PFSK-1 (cell line): ENCODE results near the gene CCDC80.

Experiments
- FOXP2 ChIP-seq: optimal IDR thresholded peaks from 2 replicates; pipeline ENCODE3; 2011; ENCODE audit warnings: borderline replicate concordance, control low read depth, inconsistent platforms; ENCODE audit not compliant: insufficient read depth; ENCODE audit errors: extremely low read length, extremely low read depth
- POLR2AphosphoS5 ChIP-seq: IDR thresholded peaks from 2 replicates; pipeline ENCODE4 v1.6.1; 2012; ENCODE audit warnings: low read depth, mild to moderate bottlenecking, control low read depth, low read length, moderate library complexity
- SIN3A ChIP-seq: IDR thresholded peaks from 2 replicates; pipeline ENCODE4 v1.6.1; 2012; ENCODE audit warnings: mild to moderate bottlenecking, low read length, moderate library complexity, borderline replicate concordance; ENCODE audit not compliant: insufficient read depth
- TAF1 ChIP-seq: IDR thresholded peaks from 2 replicates; pipeline ENCODE4 v1.6.1; 2012; ENCODE audit warnings: low read length, control low read depth, borderline replicate concordance; ENCODE audit not compliant: insufficient read depth
- TF ChIP-seq, protein P1 (sequence below), 2 experiments: IDR thresholded peaks; 2 replicates each; pipeline versions ENCODE4 v1.6.1 to v1.8.0; 2011 to 2012; ENCODE audit warnings: low read depth in 2 of 2, low read length in 2 of 2, control low read depth in 1 of 2, inconsistent platforms in 1 of 2, mild to moderate bottlenecking in 1 of 2, moderate library complexity in 1 of 2; ENCODE audit not compliant: insufficient read depth in 1 of 2

The CCDC80 gene

DNA sequence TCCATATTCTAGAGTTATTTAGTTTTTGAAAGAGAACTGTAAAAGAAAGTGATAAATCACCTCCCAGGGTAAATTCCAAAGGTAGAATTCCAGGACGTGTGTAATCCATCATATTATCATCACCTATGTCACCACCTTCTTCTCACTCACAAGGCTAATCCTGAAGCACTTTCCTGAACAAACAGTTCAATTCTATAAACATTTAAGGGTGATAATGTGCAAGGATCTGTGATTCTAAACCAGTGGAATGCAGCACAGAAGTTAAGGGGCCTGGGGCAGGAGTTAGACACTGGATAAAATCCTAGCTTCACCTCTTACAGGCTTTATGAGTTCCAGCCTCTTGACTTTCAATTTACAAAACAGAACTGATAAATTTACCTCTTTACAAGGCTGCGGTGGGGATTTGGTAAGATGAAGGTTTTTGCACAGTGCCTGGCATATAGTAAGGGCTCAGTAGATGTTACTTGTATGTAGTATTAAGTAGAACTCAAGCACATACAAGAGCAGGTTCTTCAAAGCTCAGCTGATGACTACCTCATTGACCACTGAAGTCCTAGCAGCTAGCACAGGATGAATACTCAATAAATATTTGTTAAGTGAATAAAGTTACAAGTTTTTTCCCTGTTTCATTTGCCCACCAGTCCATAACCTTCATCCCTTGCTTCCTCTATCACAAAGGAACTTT, 47.3 kb upstream of the CCDC80 start:
- no peak for TF ChIP-seq SIN3A
- TF ChIP-seq POLR2AphosphoS5, result no peak
- TF ChIP-seq, protein P1, sequence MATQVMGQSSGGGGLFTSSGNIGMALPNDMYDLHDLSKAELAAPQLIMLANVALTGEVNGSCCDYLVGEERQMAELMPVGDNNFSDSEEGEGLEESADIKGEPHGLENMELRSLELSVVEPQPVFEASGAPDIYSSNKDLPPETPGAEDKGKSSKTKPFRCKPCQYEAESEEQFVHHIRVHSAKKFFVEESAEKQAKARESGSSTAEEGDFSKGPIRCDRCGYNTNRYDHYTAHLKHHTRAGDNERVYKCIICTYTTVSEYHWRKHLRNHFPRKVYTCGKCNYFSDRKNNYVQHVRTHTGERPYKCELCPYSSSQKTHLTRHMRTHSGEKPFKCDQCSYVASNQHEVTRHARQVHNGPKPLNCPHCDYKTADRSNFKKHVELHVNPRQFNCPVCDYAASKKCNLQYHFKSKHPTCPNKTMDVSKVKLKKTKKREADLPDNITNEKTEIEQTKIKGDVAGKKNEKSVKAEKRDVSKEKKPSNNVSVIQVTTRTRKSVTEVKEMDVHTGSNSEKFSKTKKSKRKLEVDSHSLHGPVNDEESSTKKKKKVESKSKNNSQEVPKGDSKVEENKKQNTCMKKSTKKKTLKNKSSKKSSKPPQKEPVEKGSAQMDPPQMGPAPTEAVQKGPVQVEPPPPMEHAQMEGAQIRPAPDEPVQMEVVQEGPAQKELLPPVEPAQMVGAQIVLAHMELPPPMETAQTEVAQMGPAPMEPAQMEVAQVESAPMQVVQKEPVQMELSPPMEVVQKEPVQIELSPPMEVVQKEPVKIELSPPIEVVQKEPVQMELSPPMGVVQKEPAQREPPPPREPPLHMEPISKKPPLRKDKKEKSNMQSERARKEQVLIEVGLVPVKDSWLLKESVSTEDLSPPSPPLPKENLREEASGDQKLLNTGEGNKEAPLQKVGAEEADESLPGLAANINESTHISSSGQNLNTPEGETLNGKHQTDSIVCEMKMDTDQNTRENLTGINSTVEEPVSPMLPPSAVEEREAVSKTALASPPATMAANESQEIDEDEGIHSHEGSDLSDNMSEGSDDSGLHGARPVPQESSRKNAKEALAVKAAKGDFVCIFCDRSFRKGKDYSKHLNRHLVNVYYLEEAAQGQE (IDR thresholded peaks at IDR 0.05; ENCODE audit: insufficient read depth in 1 of 2, low read depth in 2 of 2, low read length in 2 of 2), result no peak
- TF ChIP-seq TAF1, result no peak
- TF ChIP-seq FOXP2, result no peak

DNA sequence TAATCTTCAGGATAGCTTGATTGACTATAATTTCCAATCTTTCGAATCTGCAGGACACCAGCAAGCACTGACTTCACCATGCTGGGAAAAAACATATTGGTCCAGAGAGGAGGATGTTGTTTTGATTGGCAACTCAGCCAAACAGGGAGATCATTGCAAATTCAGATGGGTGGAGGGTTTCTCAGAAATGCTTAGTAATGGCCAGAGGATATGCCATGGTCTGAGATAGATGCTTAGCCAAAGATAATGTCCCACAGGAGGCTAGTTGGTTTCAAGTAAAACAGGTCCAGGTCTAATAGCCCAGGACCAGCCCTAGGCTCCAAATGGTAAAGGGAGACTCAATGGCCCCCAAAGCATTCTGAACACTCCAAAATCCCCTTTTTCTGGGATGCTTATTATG, 46.7 kb upstream of the CCDC80 start:
- TF ChIP-seq POLR2AphosphoS5 (no peak), SIN3A (no peak), TAF1 (no peak), FOXP2 (no peak)
- TF ChIP-seq, protein P1 (IDR thresholded peaks at IDR 0.05; ENCODE audit: insufficient read depth in 1 of 2, low read depth in 2 of 2, low read length in 2 of 2), result no peak

DNA sequence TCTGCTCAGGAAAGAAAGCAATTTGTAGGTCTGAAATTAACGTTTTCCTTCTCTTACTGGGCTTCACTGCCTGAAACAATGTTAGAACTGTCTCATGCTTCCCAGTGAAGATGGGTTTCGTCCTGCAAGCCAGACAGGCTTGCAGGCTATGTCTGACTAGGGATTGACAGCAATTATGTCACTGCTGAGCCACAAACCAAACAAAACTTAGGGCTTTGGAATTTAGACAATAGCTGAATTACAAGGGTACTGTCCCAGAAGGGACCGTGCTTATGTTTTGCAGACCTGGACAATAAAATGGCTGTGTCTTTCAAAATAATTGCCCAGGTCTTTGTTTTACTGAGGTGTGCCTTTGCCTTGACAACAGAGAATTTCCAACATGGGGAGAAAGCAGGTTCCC, 46.3 kb upstream of the CCDC80 start:
- TF ChIP-seq SIN3A (no peak), FOXP2 (no peak), TAF1 (no peak), POLR2AphosphoS5 (no peak)
- TF ChIP-seq, protein P1 (IDR thresholded peaks at IDR 0.05; ENCODE audit: insufficient read depth in 1 of 2, low read depth in 2 of 2, low read length in 2 of 2), result no peak

DNA sequence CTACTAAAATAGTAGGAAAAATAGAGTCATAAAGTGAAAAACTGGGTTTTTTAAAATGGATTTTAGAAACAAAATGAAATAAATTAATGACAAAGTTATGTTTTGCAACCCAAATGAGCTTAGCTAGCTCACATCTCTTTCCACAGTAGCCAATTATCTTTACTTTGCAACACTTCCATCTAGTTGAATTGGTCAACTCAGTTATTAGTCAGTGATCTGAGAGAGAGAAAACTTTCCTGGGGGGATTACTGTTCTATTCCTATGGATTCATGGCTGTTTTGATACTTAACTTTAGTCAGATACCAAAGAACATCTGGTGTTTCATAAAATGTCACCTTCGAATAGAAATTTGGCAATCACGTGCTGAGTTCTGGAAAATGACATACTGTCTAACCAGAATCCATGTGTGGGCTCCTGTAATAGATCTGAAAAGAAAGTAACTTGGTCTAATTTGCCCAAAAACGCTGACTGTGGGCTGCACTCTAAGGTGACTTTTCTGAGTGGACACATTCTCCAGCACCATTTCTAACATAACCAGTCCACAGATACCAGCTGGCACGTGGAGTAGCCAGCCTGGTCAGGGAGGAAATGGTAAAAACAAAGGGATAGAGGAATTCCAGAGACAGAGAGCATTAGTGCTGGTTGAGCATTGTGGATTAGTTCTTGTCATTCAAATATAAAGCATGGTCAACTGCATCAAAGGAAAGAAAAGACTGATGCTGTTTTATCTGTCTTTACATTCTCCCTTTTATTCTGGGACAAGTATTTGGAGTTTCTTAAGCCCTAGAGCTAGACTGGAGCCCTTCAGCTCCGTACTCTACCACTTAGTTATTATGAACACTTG, 45.2 kb upstream of the CCDC80 start:
- TF ChIP-seq SIN3A (no peak), POLR2AphosphoS5 (no peak), TAF1 (no peak), FOXP2 (no peak)
- TF ChIP-seq, protein P1 (IDR thresholded peaks at IDR 0.05; ENCODE audit: insufficient read depth in 1 of 2, low read depth in 2 of 2, low read length in 2 of 2), result no peak
